ENCODE data around the gene CDH23.

Gene CDH23

GRCh38 chr10:71638064-71638821 lies 241.5 kb downstream of the CDH23 start:
- no peak for TF ChIP-seq GATA3 (IDR thresholded peaks at IDR 0.05; ENCODE audit: low read depth, low read length)
- TF ChIP-seq GATA2 (IDR thresholded peaks at IDR 0.05; ENCODE audit: low read depth, low read length) = no peak

- TF ChIP-seq GATA3 (IDR thresholded peaks at IDR 0.05; ENCODE audit: low read depth, low read length) (no peak), GATA2 (IDR thresholded peaks at IDR 0.05; ENCODE audit: low read depth, low read length) (no peak)
These were observed 242.4 kb downstream of the CDH23 start for GRCh38 chr10:71638822-71639719.

GRCh38 chr10:71640607-71641006 lies 243.9 kb downstream of the CDH23 start:
- TF ChIP-seq GATA2 (IDR thresholded peaks at IDR 0.05; ENCODE audit: low read depth, low read length) (no peak), GATA3 (IDR thresholded peaks at IDR 0.05; ENCODE audit: low read depth, low read length) (no peak)

GRCh38 chr10:71641449-71641848 lies 244.7 kb downstream of the CDH23 start:
- no peak for TF ChIP-seq GATA3 (IDR thresholded peaks at IDR 0.05; ENCODE audit: low read depth, low read length)
- TF ChIP-seq GATA2 (IDR thresholded peaks at IDR 0.05; ENCODE audit: low read depth, low read length) = no peak

GRCh38 chr10:71641986-71642385 lies 245.3 kb downstream of the CDH23 start:
- no peak for TF ChIP-seq GATA2 (IDR thresholded peaks at IDR 0.05; ENCODE audit: low read depth, low read length)
- TF ChIP-seq GATA3 (IDR thresholded peaks at IDR 0.05; ENCODE audit: low read depth, low read length) = no peak

GRCh38 chr10:71643904-71644303 lies 247.2 kb downstream of the CDH23 start:
- no peak for TF ChIP-seq GATA2 (IDR thresholded peaks at IDR 0.05; ENCODE audit: low read depth, low read length)
- TF ChIP-seq GATA3 (IDR thresholded peaks at IDR 0.05; ENCODE audit: low read depth, low read length) = no peak

- TF ChIP-seq GATA3 (IDR thresholded peaks at IDR 0.05; ENCODE audit: low read depth, low read length) (no peak), GATA2 (IDR thresholded peaks at IDR 0.05; ENCODE audit: low read depth, low read length) (no peak)
These were observed 247.8 kb downstream of the CDH23 start for GRCh38 chr10:71644307-71645180.

GRCh38 chr10:71645185-71645584 lies 248.5 kb downstream of the CDH23 start:
- no peak for TF ChIP-seq GATA2 (IDR thresholded peaks at IDR 0.05; ENCODE audit: low read depth, low read length)
- TF ChIP-seq GATA3 (IDR thresholded peaks at IDR 0.05; ENCODE audit: low read depth, low read length) = no peak

GRCh38 chr10:71646037-71646436 lies 249.3 kb downstream of the CDH23 start:
- no peak for TF ChIP-seq GATA3 (IDR thresholded peaks at IDR 0.05; ENCODE audit: low read depth, low read length)
- no peak for TF ChIP-seq GATA2 (IDR thresholded peaks at IDR 0.05; ENCODE audit: low read depth, low read length)

- TF ChIP-seq GATA2 (IDR thresholded peaks at IDR 0.05; ENCODE audit: low read depth, low read length) (no peak), GATA3 (IDR thresholded peaks at IDR 0.05; ENCODE audit: low read depth, low read length) (no peak)
These were observed 250.0 kb downstream of the CDH23 start for GRCh38 chr10:71646592-71647292.

GRCh38 chr10:71647526-71648253 lies 251.0 kb downstream of the CDH23 start:
- TF ChIP-seq GATA2 (IDR thresholded peaks at IDR 0.05; ENCODE audit: low read depth, low read length) = no peak
- TF ChIP-seq GATA3 (IDR thresholded peaks at IDR 0.05; ENCODE audit: low read depth, low read length) = no peak

- TF ChIP-seq GATA3 (IDR thresholded peaks at IDR 0.05; ENCODE audit: low read depth, low read length) (no peak), GATA2 (IDR thresholded peaks at IDR 0.05; ENCODE audit: low read depth, low read length) (no peak)
These were observed 251.7 kb downstream of the CDH23 start for GRCh38 chr10:71648254-71648932.

Measured in SH-SY5Y (cell line).